HepG2 (cell line): Measurements from ENCODE around the gene PGPEP1. TPM values are rescaled to one million over a fixed set of nuclear protein-coding genes. Genes with fewer than 3 reads are reported as not detected.

Experiments
- ARID2 ChIP-seq: sonication (generic); formaldehyde crosslinking; IDR thresholded peaks from 2 replicates; pipeline ENCODE4 v1.8.1; 2022; ENCODE audit warnings: mild to moderate bottlenecking, missing genetic modification reagents, borderline replicate concordance
- ASH2L ChIP-seq: fragments of 300-600, 200-600 bp; sonication (generic); IDR thresholded peaks from 2 replicates; pipeline ENCODE4 v1.7.0; 2017; ENCODE audit warnings: low read depth, mild to moderate bottlenecking, moderate library complexity, mixed read lengths, low read length; ENCODE audit not compliant: insufficient read length
- DNMT3B ChIP-seq: conservative IDR thresholded peaks from 2 replicates; pipeline ENCODE4 v1.6.1; 2016; ENCODE audit warnings: missing biosample characterization, control low read depth
- HMG20A ChIP-seq: IDR thresholded peaks from 2 replicates; pipeline ENCODE4 v1.6.1; 2016; ENCODE audit warnings: borderline replicate concordance
- HOXA5 ChIP-seq: sonication (generic); formaldehyde crosslinking; IDR thresholded peaks from 2 replicates; pipeline ENCODE4 v1.4.0; 2020; ENCODE audit warnings: missing genetic modification reagents
- HOXA9 ChIP-seq: sonication (generic); formaldehyde crosslinking; IDR thresholded peaks from 2 replicates; pipeline ENCODE4 v1.8.1; 2022; ENCODE audit warnings: missing genetic modification reagents, mild to moderate bottlenecking, moderate library complexity, borderline replicate concordance
- KDM1A ChIP-seq: IDR thresholded peaks from 2 replicates; pipeline ENCODE4 v1.6.1; 2016; ENCODE audit warnings: missing compliant biosample characterization
- KLF9 ChIP-seq: IDR thresholded peaks from 2 replicates; pipeline ENCODE4 v1.6.1; 2016; ENCODE audit warnings: low read depth
- MZF1 ChIP-seq: sonication (generic); formaldehyde crosslinking; IDR thresholded peaks from 2 replicates; pipeline ENCODE4 v1.8.1; 2023; ENCODE audit warnings: mild to moderate bottlenecking, missing genetic modification reagents, borderline replicate concordance
- NR2F1 ChIP-seq, 2 experiments: fragments of 450-650 bp in 1 of 2; formaldehyde crosslinking in 1 of 2; IDR thresholded peaks; 2 replicates each; pipeline versions ENCODE4 v1.5.0 to v1.6.1; 2016 to 2020; ENCODE audit warnings: mild to moderate bottlenecking in 1 of 2, missing compliant biosample characterization in 1 of 2, missing genetic modification reagents in 1 of 2, moderate library complexity in 1 of 2
- RXRA ChIP-seq: sonication (generic); formaldehyde crosslinking; IDR thresholded peaks from 2 replicates; pipeline ENCODE4 v1.5.1; 2020; ENCODE audit warnings: missing genetic modification reagents
- ZBTB42 ChIP-seq: sonication (generic); formaldehyde crosslinking; IDR thresholded peaks from 2 replicates; pipeline ENCODE4 v1.5.0; 2020; ENCODE audit warnings: mild to moderate bottlenecking, missing genetic modification reagents
- ZNF34 ChIP-seq: sonication (generic); formaldehyde crosslinking; IDR thresholded peaks from 2 replicates; pipeline ENCODE4 v1.4.0; 2020; ENCODE audit warnings: mild to moderate bottlenecking, missing genetic modification reagents, borderline replicate concordance
- ZNF543 ChIP-seq: sonication (generic); formaldehyde crosslinking; IDR thresholded peaks from 2 replicates; pipeline ENCODE4 v1.4.0; 2020; ENCODE audit warnings: mild to moderate bottlenecking, missing genetic modification reagents
- ZNF775 ChIP-seq: sonication (generic); formaldehyde crosslinking; IDR thresholded peaks from 2 replicates; pipeline ENCODE4 v1.4.0; 2020; ENCODE audit warnings: missing genetic modification reagents, mild to moderate bottlenecking, moderate library complexity, borderline replicate concordance
- polyA plus RNA-seq, 8 experiments: library from polyadenylated mRNA; depleted of rRNA in 3 of 8; stranded (reverse) in 7 of 8; unstranded in 1 of 8; fragments of >200 nt; fragmentation: Illumina TruSeq in 4 of 8; extraction: Trizol in 4 of 8; gene quantifications; 2 replicates each; pipeline versions ENCODE4 v1.2.1 to v1.2.3, GENCODE V29; 2011 to 2016; ENCODE audit warnings: low read depth in 4 of 8, missing spikeins in 1 of 8, mixed read lengths in 1 of 8; ENCODE audit not compliant: insufficient read depth in 1 of 8
- total RNA-seq, 5 experiments: library from RNA; depleted of rRNA; stranded (reverse); fragments of >200 nt; fragmentation: Illumina TruSeq; extraction: Trizol; gene quantifications; 2 replicates each; pipeline ENCODE4 v1.2.3, GENCODE V29; 2016; ENCODE audit warnings: low read depth in 1 of 5
- TF ChIP-seq, protein P1 (sequence below): sonication (generic); formaldehyde crosslinking; IDR thresholded peaks from 2 replicates; pipeline ENCODE4 v1.5.1; 2020; ENCODE audit warnings: missing genetic modification reagents, mild to moderate bottlenecking, borderline replicate concordance
- TF ChIP-seq, protein P2 (sequence below): sonication (generic); formaldehyde crosslinking; IDR thresholded peaks from 2 replicates; pipeline ENCODE4 v1.4.0; 2020; ENCODE audit warnings: missing genetic modification reagents
- TF ChIP-seq, protein P3 (sequence below): sonication (generic); formaldehyde crosslinking; IDR thresholded peaks from 2 replicates; pipeline ENCODE4 v1.4.0; 2020; ENCODE audit warnings: mild to moderate bottlenecking, missing genetic modification reagents

PGPEP1 gene
- total and polyA plus RNA-seq, 2 of the 13 experiments (the other 11 are each of a cell fraction or from before 2014, with no cell fraction given) = 53.1 to 56.6 TPM

DNA sequence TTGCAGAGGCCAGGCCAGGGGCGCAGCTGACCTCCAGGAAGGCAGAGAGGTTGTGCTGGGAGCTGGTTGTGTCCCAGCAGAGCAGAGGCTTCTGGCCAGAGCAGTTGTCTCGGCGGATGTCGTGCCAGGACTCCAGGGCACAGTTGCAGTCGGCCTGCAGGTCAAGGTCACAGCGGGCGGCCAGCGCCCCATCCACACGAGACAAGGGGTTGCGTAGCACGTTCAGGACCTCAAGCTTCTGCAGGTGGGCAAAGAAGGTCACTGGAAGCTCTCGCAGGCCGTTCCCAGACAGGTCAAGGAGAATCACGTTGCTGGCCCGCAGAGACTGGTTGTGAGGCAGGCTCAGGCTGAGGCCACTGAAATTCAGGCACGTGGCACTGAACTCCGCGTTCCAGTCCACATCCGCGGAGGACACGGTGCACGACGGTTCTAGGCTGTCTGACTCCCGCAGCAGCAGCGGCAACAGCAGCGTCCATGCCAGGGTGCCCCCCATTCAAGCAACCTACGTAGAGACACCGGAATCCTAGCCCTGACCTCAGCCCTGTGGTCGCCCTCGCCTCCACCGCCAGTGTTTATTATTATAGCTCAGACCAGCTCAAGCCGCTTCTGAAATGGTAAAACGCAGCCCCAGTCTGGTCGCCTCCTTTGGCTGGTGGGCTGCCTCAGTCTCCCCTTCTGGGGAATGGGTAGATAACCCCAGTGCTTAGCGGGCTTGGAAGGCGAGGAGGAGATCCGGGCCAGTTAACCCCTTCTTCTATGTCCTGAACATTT, 56.3 kb downstream of the PGPEP1 start (continued):
- TF ChIP-seq ZBTB42 (CRISPR knock-in tag) (no peak; the same call in 1 of the 2 replicates), HOXA9 (CRISPR knock-in tag) (0 out of 2 replicates have a peak, but pooled peaks have one; percentile 24), ZNF775 (CRISPR knock-in tag) (no peak), MZF1 (CRISPR knock-in tag) (no peak), ZNF34 (no peak), HOXA5 (CRISPR knock-in tag) (no peak), NR2F1 (CRISPR knock-in tag; IDR thresholded peaks at IDR 0.05) (peak; percentile 39 to 86; a peak in 3 of 4 replicates), KDM1A (CRISPR knock-in tag) (0 out of 2 replicates have a peak, but pooled peaks have one; percentile 1), ARID2 (peak; percentile 48; the same call in 1 of the 2 replicates), ASH2L (no peak), ZNF543 (CRISPR knock-in tag) (peak; percentile 61; the same call in 1 of the 2 replicates), DNMT3B (CRISPR knock-in tag) (no peak), RXRA (CRISPR knock-in tag) (peak; percentile 85), KLF9 (no peak), HMG20A (peak; percentile 23; the same call in 1 of the 2 replicates)
- TF ChIP-seq, protein P1, sequence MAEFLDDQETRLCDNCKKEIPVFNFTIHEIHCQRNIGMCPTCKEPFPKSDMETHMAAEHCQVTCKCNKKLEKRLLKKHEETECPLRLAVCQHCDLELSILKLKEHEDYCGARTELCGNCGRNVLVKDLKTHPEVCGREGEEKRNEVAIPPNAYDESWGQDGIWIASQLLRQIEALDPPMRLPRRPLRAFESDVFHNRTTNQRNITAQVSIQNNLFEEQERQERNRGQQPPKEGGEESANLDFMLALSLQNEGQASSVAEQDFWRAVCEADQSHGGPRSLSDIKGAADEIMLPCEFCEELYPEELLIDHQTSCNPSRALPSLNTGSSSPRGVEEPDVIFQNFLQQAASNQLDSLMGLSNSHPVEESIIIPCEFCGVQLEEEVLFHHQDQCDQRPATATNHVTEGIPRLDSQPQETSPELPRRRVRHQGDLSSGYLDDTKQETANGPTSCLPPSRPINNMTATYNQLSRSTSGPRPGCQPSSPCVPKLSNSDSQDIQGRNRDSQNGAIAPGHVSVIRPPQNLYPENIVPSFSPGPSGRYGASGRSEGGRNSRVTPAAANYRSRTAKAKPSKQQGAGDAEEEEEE (CRISPR knock-in tag) = no peak
- TF ChIP-seq, protein P2, sequence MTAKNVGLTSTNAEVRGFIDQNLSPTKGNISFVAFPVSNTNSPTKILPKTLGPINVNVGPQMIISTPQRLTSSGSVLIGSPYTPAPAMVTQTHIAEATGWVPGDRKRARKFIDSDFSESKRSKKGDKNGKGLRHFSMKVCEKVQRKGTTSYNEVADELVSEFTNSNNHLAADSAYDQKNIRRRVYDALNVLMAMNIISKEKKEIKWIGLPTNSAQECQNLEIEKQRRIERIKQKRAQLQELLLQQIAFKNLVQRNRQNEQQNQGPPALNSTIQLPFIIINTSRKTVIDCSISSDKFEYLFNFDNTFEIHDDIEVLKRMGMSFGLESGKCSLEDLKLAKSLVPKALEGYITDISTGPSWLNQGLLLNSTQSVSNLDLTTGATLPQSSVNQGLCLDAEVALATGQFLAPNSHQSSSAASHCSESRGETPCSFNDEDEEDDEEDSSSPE (CRISPR knock-in tag) = peak; percentile 34; the same call in 1 of the 2 replicates
- TF ChIP-seq, protein P3, sequence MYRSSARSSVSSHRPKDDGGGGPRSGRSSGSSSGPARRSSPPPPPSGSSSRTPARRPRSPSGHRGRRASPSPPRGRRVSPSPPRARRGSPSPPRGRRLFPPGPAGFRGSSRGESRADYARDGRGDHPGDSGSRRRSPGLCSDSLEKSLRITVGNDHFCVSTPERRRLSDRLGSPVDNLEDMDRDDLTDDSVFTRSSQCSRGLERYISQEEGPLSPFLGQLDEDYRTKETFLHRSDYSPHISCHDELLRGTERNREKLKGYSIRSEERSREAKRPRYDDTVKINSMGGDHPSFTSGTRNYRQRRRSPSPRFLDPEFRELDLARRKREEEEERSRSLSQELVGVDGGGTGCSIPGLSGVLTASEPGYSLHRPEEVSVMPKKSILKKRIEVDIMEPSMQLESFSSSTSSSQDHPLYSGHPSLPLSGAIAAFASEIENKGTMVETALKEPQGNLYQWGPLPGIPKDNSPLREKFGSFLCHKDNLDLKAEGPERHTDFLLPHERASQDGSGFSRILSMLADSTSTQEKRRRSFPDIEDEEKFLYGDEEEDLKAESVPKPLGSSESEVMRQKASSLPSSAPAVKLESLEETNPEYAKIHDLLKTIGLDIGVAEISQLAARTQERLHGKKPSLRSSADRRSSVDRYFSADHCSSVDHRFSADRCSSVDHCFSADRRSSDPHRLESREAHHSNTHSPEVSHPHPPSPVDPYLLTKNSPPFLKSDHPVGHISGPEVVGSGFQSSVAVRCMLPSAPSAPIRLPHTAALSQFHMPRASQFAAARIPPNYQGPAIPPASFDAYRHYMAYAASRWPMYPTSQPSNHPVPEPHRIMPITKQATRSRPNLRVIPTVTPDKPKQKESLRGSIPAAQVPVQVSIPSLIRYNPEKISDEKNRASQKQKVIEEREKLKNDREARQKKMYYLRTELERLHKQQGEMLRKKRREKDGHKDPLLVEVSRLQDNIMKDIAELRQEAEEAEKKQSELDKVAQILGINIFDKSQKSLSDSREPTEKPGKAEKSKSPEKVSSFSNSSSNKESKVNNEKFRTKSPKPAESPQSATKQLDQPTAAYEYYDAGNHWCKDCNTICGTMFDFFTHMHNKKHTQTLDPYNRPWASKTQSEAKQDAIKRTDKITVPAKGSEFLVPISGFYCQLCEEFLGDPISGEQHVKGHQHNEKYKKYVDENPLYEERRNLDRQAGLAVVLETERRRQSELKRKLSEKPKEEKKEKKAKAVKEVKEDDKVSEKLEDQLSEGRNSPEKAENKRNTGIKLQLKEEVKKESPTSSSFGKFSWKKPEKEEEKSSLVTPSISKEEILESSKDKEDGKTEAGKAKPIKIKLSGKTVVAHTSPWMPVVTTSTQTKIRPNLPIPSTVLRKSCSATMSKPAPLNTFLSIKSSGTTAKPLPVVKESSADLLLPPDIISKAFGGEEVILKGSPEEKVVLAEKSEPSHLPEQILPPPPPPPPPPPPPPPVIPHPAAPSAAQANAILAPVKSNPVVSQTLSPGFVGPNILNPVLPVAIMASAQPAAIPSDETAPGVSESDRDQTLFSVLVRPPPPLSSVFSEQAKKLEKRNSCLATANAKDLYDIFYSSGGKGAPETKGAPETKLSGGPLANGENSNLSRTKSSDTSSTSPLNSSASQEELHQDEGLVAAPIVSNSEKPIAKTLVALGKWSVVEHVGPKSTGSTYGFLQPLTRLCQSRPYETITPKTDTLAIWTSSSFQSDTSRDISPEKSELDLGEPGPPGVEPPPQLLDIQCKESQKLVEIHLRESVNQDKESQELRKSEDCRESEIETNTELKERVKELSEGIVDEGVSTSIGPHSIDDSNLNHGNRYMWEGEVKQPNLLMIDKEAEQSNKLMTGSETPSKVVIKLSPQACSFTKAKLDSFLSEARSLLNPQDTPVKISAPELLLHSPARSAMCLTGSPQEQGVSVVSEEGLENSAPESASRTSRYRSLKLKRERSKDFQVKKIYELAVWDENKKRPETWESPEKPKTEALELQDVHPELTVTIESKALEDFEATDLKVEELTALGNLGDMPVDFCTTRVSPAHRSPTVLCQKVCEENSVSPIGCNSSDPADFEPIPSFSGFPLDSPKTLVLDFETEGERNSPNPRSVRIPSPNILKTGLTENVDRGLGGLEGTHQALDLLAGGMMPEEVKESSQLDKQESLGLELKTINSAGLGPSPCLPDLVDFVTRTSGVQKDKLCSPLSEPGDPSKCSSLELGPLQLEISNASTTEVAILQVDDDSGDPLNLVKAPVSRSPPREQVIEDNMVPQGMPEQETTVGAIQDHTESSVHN (CRISPR knock-in tag) = 0 out of 2 replicates have a peak, but pooled peaks have one; percentile 59
